C4-2B (cell line): ENCODE data around the gene BAIAP3.

Experiments
- ZFX ChIP-seq: fragments of 450-650 bp; IDR thresholded peaks from 2 replicates; pipeline ENCODE4 v1.6.1; 2017
- TF ChIP-seq, protein P1 (sequence below): fragments of 450-650 bp; conservative IDR thresholded peaks from 2 replicates; pipeline ENCODE4 v1.5.1; 2017; ENCODE audit warnings: mild to moderate bottlenecking

- TF ChIP-seq, protein P1, sequence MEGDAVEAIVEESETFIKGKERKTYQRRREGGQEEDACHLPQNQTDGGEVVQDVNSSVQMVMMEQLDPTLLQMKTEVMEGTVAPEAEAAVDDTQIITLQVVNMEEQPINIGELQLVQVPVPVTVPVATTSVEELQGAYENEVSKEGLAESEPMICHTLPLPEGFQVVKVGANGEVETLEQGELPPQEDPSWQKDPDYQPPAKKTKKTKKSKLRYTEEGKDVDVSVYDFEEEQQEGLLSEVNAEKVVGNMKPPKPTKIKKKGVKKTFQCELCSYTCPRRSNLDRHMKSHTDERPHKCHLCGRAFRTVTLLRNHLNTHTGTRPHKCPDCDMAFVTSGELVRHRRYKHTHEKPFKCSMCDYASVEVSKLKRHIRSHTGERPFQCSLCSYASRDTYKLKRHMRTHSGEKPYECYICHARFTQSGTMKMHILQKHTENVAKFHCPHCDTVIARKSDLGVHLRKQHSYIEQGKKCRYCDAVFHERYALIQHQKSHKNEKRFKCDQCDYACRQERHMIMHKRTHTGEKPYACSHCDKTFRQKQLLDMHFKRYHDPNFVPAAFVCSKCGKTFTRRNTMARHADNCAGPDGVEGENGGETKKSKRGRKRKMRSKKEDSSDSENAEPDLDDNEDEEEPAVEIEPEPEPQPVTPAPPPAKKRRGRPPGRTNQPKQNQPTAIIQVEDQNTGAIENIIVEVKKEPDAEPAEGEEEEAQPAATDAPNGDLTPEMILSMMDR: no peak
- no peak for TF ChIP-seq ZFX
These were observed 44.0 kb upstream of the BAIAP3 start for GRCh38 chr16:1289477-1289866.
